ENCODE measurements around the gene ABHD16B.

The ABHD16B gene

GRCh38 chr20:63861365-63861934 lies at the start of gene ABHD16B:
Gene ABHD16B (plus strand): TSS chr20:63861498. CDS start chr20:63861541, 43 bp downstream.
- ChIA-PET POLR2A (ENCODE audit: low non-redundant PET) (interaction anchor here (0.7 kb wide), 1 partner anchor 104 kb away, joined by 4 read pairs; no protein-coding TSS in a partner anchor), CTCF (interaction anchor here (0.7 to 2.0 kb wide), 2 partner anchors 9 to 155 kb away, joined by 3 to 8 read pairs; no protein-coding TSS in a partner anchor)
- peak within 1 kb of the TSS; percentile 40 for H3K27ac ChIP-seq

GRCh38 chr20:63814891-63815614 lies 46.2 kb upstream of the ABHD16B start:
- no peak overlapping the region for H3K27ac ChIP-seq
- no peak for TF ChIP-seq CTCF (conservative IDR thresholded peaks at IDR 0.05; ENCODE audit: low read depth)
- ChIA-PET CTCF (interaction anchor here (0.6 to 0.7 kb wide), 3 partner anchors 11 to 408 kb away, joined by 3 read pairs; no protein-coding TSS in a partner anchor), POLR2A (ENCODE audit: low non-redundant PET) (no interaction called here)
- DNase-seq (ENCODE audit: low spot score) = no peak

More at GRCh38 chr20:63861365-63861934, at the start of gene ABHD16B:
- DNase-seq (ENCODE audit: low spot score) = no peak
- no peak for TF ChIP-seq CTCF (conservative IDR thresholded peaks at IDR 0.05; ENCODE audit: low read depth)

- H3K27ac ChIP-seq = no peak overlapping the region
- POLR2A ChIA-PET (ENCODE audit: low non-redundant PET) = no interaction called here
- CTCF ChIA-PET = no interaction called here
- TF ChIP-seq CTCF (conservative IDR thresholded peaks at IDR 0.05; ENCODE audit: low read depth) = no peak
- DNase-seq (ENCODE audit: low spot score) = no peak
Measured at GRCh38 chr20:63815615-63816253, 45.6 kb upstream of the ABHD16B start.

GRCh38 chr20:63819224-63819921 lies 41.9 kb upstream of the ABHD16B start:
- POLR2A ChIA-PET (ENCODE audit: low non-redundant PET) = no interaction called here
- DNase-seq (ENCODE audit: low spot score) = peak; percentile 45
- CTCF ChIA-PET = interaction anchor here (0.6 to 2.3 kb wide), 5 partner anchors 11 to 154 kb away, joined by 3 to 7 read pairs (median 5); no protein-coding TSS in a partner anchor
- TF ChIP-seq CTCF (conservative IDR thresholded peaks at IDR 0.05; ENCODE audit: low read depth) = peak; percentile 62
- H3K27ac ChIP-seq = no peak overlapping the region

- no peak for DNase-seq (ENCODE audit: low spot score)
- ChIA-PET CTCF (interaction anchor here (1.4 kb wide), 1 partner anchor 13 kb away, joined by 3 read pairs; no protein-coding TSS in a partner anchor), POLR2A (ENCODE audit: low non-redundant PET) (no interaction called here)
- TF ChIP-seq CTCF (conservative IDR thresholded peaks at IDR 0.05; ENCODE audit: low read depth) = no peak
- no peak overlapping the region for H3K27ac ChIP-seq
Measured at GRCh38 chr20:63821811-63822210, 39.5 kb upstream of the ABHD16B start.

- H3K27ac ChIP-seq = no peak overlapping the region
- ChIA-PET CTCF (interaction anchor here (0.7 to 1.4 kb wide), 2 partner anchors 13 to 15 kb away, joined by 3 to 4 read pairs; no protein-coding TSS in a partner anchor), POLR2A (ENCODE audit: low non-redundant PET) (no interaction called here)
- DNase-seq (ENCODE audit: low spot score) = no peak
- TF ChIP-seq CTCF (conservative IDR thresholded peaks at IDR 0.05; ENCODE audit: low read depth) = no peak
Measured at GRCh38 chr20:63822276-63822696, 39.0 kb upstream of the ABHD16B start.

All from RWPE1 (cell line).